CD1c-positive myeloid dendritic cell (primary cell): ENCODE results near the gene SHROOM3.

ENCODE experiments used
- DNase-seq: peaks from one replicate; pipeline ENCODE4 v3.0.0-alpha.2; 2016; ENCODE audit errors: extremely low spot score

The SHROOM3 gene

GRCh38 chr4:76781698-76782595 is 346.9 kb downstream of the SHROOM3 start:
- no peak for DNase-seq

- no peak for DNase-seq
These were observed 347.8 kb downstream of the SHROOM3 start for GRCh38 chr4:76782837-76783236.

GRCh38 chr4:76783836-76784235 is 348.8 kb downstream of the SHROOM3 start:
- no peak for DNase-seq

- no peak for DNase-seq
These were observed 349.2 kb downstream of the SHROOM3 start for GRCh38 chr4:76784237-76784636.

GRCh38 chr4:76787898-76788297 is 352.9 kb downstream of the SHROOM3 start:
- DNase-seq, result no peak

- no peak for DNase-seq
These were observed 355.3 kb downstream of the SHROOM3 start for GRCh38 chr4:76790377-76790776.

- DNase-seq, result no peak
These were observed 356.4 kb downstream of the SHROOM3 start for GRCh38 chr4:76791479-76791878.

GRCh38 chr4:76792418-76792817 is 357.4 kb downstream of the SHROOM3 start:
- DNase-seq, result no peak

- DNase-seq, result no peak
These were observed 360.2 kb downstream of the SHROOM3 start for GRCh38 chr4:76795243-76795642.

GRCh38 chr4:76799140-76799539 is 364.1 kb downstream of the SHROOM3 start:
- no peak for DNase-seq

GRCh38 chr4:76799718-76800117 is 364.7 kb downstream of the SHROOM3 start:
- no peak for DNase-seq

GRCh38 chr4:76800902-76801301 is 365.9 kb downstream of the SHROOM3 start:
- DNase-seq, result no peak

GRCh38 chr4:76801621-76802235 is 366.7 kb downstream of the SHROOM3 start:
- no peak for DNase-seq

GRCh38 chr4:76802236-76803021 is 367.4 kb downstream of the SHROOM3 start:
- no peak for DNase-seq

- no peak for DNase-seq
These were observed 368.5 kb downstream of the SHROOM3 start for GRCh38 chr4:76803522-76803921.

GRCh38 chr4:76804096-76804495 is 369.1 kb downstream of the SHROOM3 start:
- no peak for DNase-seq

GRCh38 chr4:76806346-76806745 is 371.3 kb downstream of the SHROOM3 start:
- no peak for DNase-seq

- no peak for DNase-seq
These were observed 371.7 kb downstream of the SHROOM3 start for GRCh38 chr4:76806757-76807156.

GRCh38 chr4:76809594-76810305 is 374.7 kb downstream of the SHROOM3 start:
- no peak for DNase-seq

- no peak for DNase-seq
These were observed 376.8 kb downstream of the SHROOM3 start for GRCh38 chr4:76811604-76812412.

GRCh38 chr4:76813070-76813469 is 378.0 kb downstream of the SHROOM3 start:
- DNase-seq, result no peak
